ENCODE results near the gene CLTCL1. TPM values are rescaled to one million over a fixed set of nuclear protein-coding genes. Genes with fewer than 3 reads are reported as not detected.

The CLTCL1 gene
- total RNA-seq, 1 donor from 2014 or later = 5.4 TPM

- TF ChIP-seq POLR2AphosphoS5 (IDR thresholded peaks at IDR 0.05; ENCODE audit: insufficient read depth in 1 of 2, low read depth in 1 of 2) = no peak
- TF ChIP-seq CTCF (IDR thresholded peaks at IDR 0.05) = no peak
- TF ChIP-seq POLR2A (IDR thresholded peaks at IDR 0.05) = no peak
- intact Hi-C loops (cut with DNase I) = no loop called here
- peaks cover 4 to 51% of the 10 kb centered on the region in 2 donors for H3K36me3 ChIP-seq
- no peak overlapping the region for H3K27ac ChIP-seq
- H3K27me3 ChIP-seq = no peaks in the 10 kb centered on the region
- H3K4me1 ChIP-seq = peaks cover 16% of the 10 kb centered on the region
- H3K9me3 ChIP-seq = no peaks in the 10 kb centered on the region
- no peak overlapping the region for H3K4me3 ChIP-seq
- no peak for DNase-seq (ENCODE audit: extremely low spot score in 2 of 2)
Observed at GRCh38 chr22:19134176-19134831, 157.2 kb downstream of the CLTCL1 start.

GRCh38 chr22:19133561-19133960 is 158.0 kb downstream of the CLTCL1 start:
- DNase-seq (ENCODE audit: extremely low spot score in 2 of 2) = no peak
- Histone ChIP-seq H3K27me3 (no peaks in the 10 kb centered on the region), H3K36me3 (peaks cover 4 to 44% of the 10 kb centered on the region in 2 donors), H3K4me1 (peaks cover 18% of the 10 kb centered on the region), H3K4me3 (no peak overlapping the region), H3K27ac (no peak overlapping the region), H3K9me3 (no peaks in the 10 kb centered on the region)
- TF ChIP-seq POLR2AphosphoS5 (IDR thresholded peaks at IDR 0.05; ENCODE audit: insufficient read depth in 1 of 2, low read depth in 1 of 2) (no peak), CTCF (IDR thresholded peaks at IDR 0.05) (no peak), POLR2A (IDR thresholded peaks at IDR 0.05) (no peak)
- intact Hi-C loops (cut with DNase I) = no loop called here

DNA sequence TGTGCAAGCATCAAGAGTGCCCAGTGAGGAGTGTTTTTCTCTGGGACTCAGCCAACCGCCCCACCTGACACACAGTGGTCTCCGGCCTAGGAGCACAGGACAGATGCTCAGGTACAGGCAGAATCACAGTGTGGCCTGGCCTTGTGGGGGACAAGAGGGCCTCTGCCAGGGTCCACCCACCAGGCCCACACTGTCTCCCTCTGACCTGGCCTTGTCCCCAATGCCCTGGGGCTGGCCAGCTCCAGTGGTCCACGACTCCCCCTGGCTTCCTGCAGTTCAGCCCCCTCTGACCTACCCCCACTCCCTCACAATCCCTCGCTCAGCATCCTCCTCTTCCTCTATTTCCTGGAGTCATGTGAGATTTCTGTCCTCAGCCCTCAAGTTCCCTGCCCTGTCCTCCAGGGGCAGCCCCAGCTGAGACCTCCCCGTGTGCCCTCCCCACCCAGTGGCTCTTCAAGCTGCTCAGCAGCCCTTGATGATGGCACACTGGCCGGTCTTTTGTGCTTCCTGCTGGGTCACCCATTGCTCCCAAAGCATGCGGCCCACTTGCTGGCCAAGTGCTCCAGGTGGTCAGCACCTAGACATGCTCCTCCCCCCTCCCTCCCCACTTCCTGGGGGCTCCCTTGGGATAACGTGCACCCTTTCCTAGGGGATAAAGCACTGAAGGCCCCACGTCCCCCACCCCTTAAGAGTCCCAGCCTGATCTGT is 158.7 kb downstream of the CLTCL1 start:
- Histone ChIP-seq H3K27ac (no peak overlapping the region), H3K36me3 (peaks cover 4 to 37% of the 10 kb centered on the region in 2 donors), H3K9me3 (no peaks in the 10 kb centered on the region), H3K4me3 (no peak overlapping the region), H3K27me3 (no peaks in the 10 kb centered on the region), H3K4me1 (peaks cover 22% of the 10 kb centered on the region)
- TF ChIP-seq POLR2A (IDR thresholded peaks at IDR 0.05) = no peak
- no peak for TF ChIP-seq POLR2AphosphoS5 (IDR thresholded peaks at IDR 0.05; ENCODE audit: insufficient read depth in 1 of 2, low read depth in 1 of 2)
- TF ChIP-seq CTCF (IDR thresholded peaks at IDR 0.05) = no peak
- DNase-seq (ENCODE audit: extremely low spot score in 2 of 2) = no peak
- intact Hi-C loops (cut with DNase I) = no loop called here

DNA sequence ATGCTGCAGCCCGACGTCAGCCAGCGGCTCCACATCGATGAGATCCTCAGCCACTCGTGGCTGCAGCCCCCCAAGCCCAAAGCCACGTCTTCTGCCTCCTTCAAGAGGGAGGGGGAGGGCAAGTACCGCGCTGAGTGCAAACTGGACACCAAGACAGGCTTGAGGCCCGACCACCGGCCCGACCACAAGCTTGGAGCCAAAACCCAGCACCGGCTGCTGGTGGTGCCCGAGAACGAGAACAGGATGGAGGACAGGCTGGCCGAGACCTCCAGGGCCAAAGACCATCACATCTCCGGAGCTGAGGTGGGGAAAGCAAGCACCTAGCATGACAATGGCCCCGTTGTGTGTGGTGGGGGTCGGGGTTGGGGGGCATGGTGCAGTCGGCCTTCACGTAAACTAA is 159.4 kb downstream of the CLTCL1 start:
- H3K27ac ChIP-seq = no peak overlapping the region
- DNase-seq (ENCODE audit: extremely low spot score in 2 of 2) = no peak
- H3K27me3 ChIP-seq = no peaks in the 10 kb centered on the region
- H3K4me1 ChIP-seq = peaks cover 28% of the 10 kb centered on the region
- no peak for TF ChIP-seq POLR2A (IDR thresholded peaks at IDR 0.05)
- H3K4me3 ChIP-seq = no peak overlapping the region
- intact Hi-C loops (cut with DNase I) = no loop called here
- no peaks in the 10 kb centered on the region for H3K9me3 ChIP-seq
- H3K36me3 ChIP-seq = peaks cover 4 to 30% of the 10 kb centered on the region in 2 donors

GRCh38 chr22:19131685-19132015 is 159.9 kb downstream of the CLTCL1 start:
- H3K4me1 ChIP-seq = peaks cover 33% of the 10 kb centered on the region
- intact Hi-C loops (cut with DNase I) = no loop called here
- TF ChIP-seq POLR2A (IDR thresholded peaks at IDR 0.05) = no peak
- no peak for TF ChIP-seq CTCF (IDR thresholded peaks at IDR 0.05)
- TF ChIP-seq POLR2AphosphoS5 (IDR thresholded peaks at IDR 0.05; ENCODE audit: insufficient read depth in 1 of 2, low read depth in 1 of 2) = no peak
- no peaks in the 10 kb centered on the region for H3K9me3 ChIP-seq
- H3K27me3 ChIP-seq = no peaks in the 10 kb centered on the region
- H3K36me3 ChIP-seq = peaks cover 4 to 25% of the 10 kb centered on the region in 2 donors
- no peak overlapping the region for H3K27ac ChIP-seq
- H3K4me3 ChIP-seq = no peak overlapping the region
- DNase-seq (ENCODE audit: extremely low spot score in 2 of 2) = no peak
